Stromal cell of bone marrow (primary cell): ENCODE results near the gene JMJD7.

Experiments used
- DNase-seq: peaks from one replicate; pipeline ENCODE4 v3.0.0-alpha.2; 2012; ENCODE audit warnings: low read depth

Gene JMJD7

DNA sequence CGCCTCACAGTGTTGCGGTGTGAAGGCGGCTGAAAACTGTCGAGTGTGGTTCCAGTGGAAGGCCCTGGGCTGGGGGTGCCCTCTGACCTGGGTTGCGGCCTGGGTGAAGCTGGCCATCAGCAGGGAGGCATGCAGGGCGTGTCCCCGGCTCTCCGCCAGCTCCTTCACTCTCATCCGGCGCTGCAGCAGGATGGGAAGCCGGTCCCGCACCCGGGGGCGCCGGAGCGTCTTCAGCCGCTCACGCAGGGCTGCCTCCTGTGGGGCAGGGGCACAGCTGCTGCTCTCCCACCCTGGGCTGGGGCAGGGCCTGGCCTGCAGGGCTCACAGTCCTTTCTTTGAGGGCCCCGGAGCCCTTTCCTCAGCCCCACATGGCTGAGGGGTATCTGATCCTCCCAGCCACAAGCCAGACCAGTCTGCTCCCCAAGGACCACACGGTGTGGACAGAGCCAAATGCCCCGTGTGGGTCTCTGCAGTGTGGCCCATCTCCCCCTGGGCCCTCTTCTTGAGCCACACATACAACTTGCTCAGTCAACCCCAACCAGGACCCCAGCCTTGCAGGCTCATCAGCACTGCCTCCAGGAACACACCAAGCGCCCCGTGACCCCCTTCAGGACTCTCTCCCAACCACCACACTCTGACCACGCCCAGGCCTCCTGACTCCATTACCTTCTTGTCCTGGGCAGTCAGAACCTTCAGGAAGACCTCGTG is 39.1 kb downstream of the JMJD7 start:
- DNase-seq = no peak

- DNase-seq = no peak
Measured at GRCh38 chr15:41868321-41868720, 40.4 kb downstream of the JMJD7 start.

GRCh38 chr15:41869770-41870688 is 42.1 kb downstream of the JMJD7 start:
- no peak for DNase-seq

DNA sequence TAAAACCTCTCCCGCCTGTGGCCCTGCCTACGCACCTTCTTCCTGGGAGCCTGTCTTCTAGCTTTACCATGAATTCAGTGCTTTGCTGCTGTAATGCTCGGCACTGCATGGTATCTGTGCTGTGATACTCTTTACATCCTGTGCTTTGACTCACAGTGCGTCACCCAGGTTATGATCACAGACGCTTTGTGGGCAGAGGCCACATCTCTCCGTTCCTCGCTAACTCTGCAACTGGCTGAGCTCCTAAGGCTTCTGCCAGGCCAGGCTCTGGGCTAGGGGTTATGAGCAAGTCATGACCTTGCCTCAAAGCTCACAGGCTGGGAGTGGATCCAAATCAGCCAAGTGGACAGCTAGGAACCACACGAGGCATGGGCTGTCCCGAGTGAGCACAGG is 42.8 kb downstream of the JMJD7 start:
- DNase-seq = peak; percentile 2

GRCh38 chr15:41871175-41871905 is 43.4 kb downstream of the JMJD7 start:
- no peak for DNase-seq

GRCh38 chr15:41872166-41872747 is 44.4 kb downstream of the JMJD7 start:
- DNase-seq = no peak

GRCh38 chr15:41873711-41874110 is 45.8 kb downstream of the JMJD7 start:
- DNase-seq = no peak

GRCh38 chr15:41874736-41875135 is 46.8 kb downstream of the JMJD7 start:
- DNase-seq = no peak

DNA sequence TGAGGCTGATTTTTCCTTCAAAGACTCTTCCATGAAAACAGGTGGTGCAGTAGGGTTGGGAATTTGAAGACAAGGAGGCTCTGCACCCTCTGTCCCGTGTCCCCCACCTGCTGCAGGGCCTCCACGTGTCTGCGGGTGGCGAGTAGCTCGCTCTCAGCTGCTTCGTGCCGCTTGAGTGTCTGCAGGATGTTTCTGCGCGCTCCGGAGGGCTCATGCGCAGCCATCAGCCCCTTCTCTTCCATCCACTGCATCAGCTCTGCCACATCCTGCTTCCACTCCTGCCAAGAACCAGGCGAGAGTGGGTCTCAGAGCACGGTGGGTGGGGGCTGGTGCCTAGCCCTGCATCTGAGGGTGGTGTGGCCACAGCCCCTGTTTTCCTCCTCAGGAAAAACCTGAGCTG is 48.1 kb downstream of the JMJD7 start:
- no peak for DNase-seq

- DNase-seq = no peak
Measured at GRCh38 chr15:41876689-41877088, 48.8 kb downstream of the JMJD7 start.

DNA sequence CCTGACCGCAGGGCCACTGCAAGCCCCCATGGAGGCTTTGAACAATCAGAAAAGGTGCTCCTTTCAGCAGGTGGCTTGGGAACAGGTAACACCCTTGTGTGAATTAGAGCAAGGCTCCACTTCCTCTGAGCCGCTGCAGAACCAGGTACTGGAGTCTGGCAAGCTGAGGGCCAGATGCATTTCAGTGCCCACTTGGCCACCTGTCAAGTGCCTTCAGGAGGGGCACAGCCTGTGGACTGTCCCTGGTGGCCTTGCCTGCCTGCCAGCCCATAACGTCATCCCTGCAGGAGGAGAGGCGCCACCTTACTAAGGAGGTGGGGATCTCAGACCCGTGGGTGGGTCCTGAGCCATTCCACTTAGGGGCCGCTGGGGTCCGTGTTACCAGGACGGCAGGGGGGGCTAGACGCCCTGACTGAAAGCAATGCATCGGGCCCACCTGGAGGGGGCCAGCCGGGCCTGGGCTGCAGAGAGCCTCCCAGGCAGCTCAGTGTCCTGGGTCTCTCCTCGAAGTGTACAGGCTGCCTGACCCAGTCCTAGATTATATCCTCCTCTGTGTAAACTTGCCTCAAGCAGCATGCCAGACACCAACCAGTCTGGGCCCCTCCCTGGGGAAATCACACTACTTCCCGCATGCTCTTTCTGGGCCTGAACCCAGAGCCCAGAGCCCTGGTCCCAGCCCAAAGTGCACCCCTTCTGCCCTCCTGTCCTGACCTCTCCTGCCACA is 49.9 kb downstream of the JMJD7 start:
- no peak for DNase-seq

GRCh38 chr15:41878355-41878699 is 50.4 kb downstream of the JMJD7 start:
- DNase-seq = no peak

DNA sequence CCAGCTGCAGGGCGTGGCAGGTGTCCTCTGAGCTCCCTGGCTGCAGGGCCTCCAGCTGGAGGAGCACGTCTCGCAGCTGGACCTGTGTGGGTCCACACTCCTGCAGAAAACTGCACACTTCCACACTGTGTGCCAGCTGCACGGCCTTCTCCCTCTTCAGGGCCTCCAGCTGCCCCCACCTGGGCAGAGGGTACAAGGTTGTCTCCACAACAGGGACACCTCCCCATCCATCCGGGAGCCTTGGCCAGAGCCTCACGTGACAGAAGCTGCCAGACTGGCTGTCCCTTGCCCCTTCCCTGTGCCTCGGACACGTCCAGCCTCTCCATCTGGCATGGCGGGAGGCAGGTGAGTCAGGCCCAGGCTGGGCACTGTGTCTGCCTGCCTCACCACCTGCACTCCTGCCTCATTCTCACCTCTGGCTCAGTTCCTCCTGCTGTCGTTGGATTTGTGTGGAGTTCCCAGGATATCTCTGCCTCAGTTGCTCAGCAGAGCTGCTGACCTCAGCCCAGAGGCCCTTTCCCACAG is 51.5 kb downstream of the JMJD7 start:
- DNase-seq = no peak

DNA sequence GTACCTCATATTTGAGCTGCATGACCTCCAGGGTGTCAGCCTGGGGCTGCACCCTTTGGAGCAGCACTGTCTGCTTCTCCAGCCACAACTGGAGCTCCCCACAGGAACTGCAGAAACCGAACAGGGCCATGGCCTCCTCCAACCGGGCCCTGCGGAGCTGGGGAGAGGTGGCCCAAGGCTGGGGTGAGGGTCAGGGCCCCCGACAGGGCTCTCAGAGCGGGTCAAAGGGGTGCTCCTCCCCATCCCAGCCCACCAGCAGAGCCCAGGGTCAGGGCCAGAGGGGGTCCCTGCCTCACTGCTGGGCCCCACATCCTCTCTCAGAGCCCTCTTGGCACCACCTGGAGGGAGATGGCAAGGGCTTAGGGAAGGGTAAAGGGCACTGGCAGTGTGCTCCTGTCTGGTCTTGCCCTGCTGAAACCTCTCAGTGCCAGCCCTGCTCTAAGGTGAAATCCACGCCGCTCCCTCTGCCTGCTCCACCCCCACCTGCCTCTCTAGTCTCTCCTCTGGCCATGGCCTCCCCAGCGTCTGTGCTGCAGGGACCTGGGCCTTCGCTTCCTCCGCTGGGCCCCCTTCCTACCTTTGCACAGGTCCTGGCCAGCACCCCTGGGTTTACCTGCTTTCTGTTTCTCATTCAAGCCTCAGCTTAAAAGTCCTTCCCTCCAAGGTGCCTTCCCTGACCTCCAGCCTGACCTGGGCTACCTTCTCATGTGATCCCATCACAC is 52.4 kb downstream of the JMJD7 start:
- DNase-seq = no peak

GRCh38 chr15:41881086-41881485 is 53.2 kb downstream of the JMJD7 start:
- DNase-seq = no peak

DNA sequence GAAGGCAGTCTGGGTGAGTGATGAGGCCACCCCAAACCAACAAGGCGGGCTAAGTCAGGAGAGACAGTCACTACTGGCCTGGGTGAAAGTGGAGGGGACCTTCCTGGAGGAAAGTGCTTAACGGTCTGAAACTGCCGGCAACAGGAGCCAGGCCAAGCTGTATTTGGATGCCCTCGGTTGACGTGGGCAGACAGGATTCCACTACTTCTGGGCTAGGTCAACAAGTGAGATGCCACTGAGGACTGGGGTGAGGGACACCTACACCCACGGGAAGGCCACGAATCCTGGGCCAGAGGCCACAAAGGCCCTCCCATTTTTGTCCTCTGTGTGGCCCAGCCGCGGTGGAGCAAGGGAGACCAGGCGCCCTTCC is 53.6 kb downstream of the JMJD7 start:
- no peak for DNase-seq

- DNase-seq = no peak
Measured at GRCh38 chr15:41881920-41882688, 54.2 kb downstream of the JMJD7 start.

- DNase-seq = no peak
Measured at GRCh38 chr15:41882689-41883483, 55.0 kb downstream of the JMJD7 start.

DNA sequence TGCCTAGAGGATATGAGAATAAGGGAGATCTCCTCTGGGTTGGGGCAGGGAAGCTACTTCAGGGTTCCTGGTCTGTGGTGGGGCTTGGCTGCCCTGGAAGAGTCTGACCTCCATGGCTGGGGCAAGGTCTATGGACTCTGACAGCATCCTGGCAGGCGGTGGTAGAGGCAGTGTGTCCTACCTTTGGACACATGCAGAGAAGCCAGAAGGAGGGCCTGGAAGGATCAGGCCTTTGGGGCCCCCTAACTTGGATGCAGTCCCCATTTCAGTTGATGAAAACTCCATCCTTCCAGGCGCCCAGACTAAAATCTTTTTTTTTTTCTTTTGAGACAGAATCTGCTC is 55.6 kb downstream of the JMJD7 start:
- DNase-seq = no peak
